Measurements from ENCODE around the gene TSN.
"Not testable (repeated sequence)": the region's sequence is repeated elsewhere in the genome, so short reads cannot be mapped to it uniquely, and the experiment has no call there.

The TSN gene

DNA sequence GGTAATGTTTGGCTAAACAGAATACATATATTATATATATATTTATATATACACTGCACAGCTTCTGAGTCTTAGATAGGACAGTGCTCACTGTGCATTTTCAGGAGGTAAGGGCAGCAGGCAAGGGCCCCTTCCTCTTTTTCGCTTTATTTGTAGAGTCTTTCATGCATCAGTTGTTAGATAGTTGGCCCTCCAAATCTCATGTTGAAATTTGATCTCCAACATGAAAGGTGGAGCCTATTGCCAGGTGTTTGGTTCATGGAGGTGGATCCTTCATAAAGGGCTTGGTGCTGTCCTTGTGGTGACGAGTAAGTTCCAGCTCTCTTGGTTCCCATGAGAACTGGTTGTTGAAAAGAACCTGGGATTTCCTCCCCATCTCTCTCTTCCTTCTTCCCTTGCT, 48.1 kb downstream of the TSN start:
- DNase-seq: peak; percentile 91

DNA sequence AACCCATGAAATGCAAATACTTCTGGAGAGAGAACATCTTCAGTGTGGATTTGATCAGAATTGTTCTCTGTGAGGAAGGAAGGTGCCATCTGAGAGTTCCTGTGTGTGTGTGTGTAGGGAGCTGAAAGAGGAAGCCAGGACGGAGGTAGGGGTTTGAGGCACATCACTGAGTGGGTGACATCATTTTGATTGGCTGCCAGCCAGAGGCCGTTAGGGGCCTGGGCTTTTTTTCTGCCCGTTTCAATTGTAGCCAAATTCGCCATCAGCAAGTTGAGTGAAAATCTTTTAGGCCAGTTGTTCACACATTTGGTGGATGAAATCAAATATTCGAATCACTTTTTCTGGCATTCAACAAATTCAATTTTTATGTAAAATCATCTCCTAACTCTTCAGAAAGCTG, 48.9 kb downstream of the TSN start:
- peak; percentile 96 for DNase-seq

DNA sequence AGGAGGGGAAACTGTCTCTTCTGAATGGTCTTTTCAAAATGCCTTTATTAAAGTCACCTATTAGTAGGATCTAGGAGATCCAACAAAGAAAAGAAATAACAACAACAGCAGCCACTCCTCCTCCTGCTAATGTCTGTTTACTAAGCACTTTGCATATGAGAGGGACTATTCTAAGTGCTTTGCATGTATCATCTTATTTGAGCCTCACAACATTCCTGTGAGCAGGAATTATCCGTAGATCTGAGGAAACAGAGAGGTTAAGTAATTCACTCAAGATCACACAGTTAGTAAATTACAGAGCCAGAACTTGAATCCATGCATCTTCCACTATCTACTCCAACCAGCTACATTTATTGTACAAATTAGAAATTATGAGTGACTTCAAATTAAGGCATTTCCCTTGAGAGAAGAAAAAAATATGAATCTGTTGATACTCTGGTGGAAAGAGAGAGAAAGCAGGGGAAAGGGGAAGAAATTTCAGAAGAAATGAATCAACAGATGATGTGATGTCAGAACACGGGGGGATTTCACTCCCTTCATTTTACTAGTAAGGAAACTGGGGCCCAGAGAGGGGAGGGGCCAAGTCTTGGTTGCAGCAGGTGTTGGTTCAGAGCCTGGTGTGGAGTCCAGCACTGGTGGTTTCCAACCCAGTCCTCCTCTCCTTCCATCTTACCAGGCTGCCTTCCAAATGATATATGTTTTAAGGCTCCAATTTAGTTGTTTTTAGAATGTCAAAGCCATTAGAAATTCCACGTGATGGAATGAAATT, 49.7 kb downstream of the TSN start:
- DNase-seq: peak; percentile 63

DNA sequence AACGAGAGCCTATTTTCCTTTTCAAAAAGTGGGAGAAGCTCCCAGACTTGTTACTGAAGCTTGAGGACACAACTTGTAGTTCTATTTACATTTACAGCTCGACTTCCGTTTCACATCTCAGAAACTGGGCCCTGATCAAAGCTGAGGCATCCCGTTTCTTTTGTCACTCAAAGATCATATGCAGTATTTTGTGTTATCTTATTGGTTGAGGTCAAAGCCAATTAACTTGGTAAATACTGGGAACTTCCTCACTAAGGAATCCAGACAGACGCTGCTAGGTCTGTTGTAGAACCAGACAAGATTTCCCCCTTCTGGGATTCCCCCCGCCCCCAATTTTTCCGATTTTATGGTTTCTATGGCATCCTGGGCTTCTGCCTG, 50.3 kb downstream of the TSN start:
- DNase-seq: peak; percentile 56

DNA sequence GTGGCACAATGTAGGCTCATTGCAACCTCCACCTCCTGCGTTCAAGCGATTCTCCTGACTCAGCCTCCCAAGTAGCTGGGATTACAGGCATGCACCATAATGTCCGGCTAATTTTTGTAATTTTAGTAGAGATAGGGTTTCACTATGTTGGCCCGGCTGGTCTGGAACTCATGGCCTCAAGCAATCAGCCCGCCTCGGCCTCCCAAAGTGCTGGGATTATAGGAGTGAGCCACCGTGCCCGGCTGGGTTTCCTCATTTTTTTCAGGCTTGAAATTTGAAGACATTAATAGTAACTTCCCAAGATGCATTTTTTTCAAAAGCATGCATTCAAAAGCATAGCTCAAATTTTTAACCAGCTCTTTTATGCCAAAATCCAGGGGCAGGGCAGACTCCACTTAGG, 52.3 kb downstream of the TSN start:
- DNase-seq: not testable (repeated sequence)

DNA sequence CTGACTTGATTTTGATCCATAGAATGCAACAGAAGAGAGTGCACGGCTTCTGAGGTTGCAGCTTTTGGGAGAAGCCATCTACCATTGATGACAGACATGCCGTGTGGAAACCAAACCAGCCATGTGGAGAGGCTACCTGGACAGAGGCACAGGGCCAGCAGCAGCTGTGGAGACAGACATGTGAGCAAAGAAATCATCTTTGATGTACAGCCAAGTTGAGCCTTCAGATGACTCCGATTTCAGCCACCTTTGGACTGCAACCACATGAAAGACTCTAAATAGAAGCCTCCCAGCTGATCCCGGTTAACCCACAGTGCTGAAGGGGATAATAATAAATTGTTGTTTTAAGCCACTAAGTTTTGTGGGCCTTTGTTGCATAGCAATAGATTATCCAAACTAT, 54.2 kb downstream of the TSN start:
- DNase-seq: peak; percentile 20

DNA sequence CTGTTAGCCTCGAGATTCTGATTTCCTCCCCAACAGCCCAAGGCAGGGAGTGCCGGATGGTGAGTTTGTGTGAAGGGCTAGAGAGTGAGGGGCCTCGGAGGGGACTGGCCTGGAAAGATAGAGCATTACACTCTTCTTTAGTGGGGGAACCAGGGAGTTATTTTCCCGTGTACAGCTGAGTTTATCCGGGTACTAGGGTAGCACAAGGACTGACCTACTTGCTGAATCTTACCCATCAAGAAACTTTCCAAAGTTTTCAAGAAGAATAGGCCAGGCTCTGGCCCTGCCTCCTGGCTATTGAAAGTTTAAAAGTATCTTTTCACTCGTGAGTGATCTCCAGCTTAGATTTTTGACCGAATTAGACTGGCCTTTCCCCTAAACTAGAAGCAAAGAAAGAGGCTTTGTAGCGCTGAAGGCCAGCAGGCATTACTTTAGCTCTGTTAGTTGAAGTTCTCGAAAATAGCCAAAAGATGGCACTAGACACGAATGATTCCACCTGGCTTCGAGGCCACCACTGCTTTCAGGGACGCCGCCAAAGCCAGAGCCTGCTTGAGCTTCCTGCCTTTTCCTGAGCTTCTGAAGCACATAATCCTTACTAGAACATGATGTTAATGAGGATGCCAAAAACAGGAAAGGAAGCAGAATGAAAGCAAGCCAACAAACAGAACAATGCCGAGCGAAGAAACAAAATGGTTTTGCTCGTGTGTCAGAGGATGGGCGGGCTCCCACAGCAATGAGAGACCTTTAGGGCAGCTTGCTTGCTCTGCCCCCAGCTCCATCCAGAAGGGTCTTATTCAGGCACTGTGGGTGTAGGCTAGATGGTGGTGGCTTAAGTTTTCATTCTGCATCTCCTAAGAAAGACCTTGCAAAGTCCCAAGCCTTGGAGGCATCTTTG, 55.8 kb downstream of the TSN start:
- peak; percentile 89 for DNase-seq

DNA sequence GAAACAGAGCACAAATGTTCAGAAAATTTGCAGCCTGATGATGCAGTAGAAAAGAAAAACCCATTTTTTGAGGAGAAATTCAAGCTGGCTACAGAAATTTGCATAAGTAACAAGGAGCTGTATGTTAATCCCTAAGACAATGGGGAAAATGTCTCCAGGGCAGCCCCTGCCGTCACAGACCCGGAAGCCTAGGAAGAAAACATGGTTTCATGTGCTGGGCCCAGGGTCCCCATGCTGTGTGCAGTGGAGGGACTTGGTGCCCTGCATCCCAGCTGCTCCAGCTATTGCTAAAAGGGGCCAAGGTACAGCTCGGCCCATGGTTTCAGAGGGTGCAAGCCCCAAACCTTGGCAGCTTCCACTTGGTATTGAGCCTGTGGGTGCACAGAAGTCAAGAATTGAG, 57.6 kb downstream of the TSN start:
- not testable (repeated sequence) for DNase-seq

DNA sequence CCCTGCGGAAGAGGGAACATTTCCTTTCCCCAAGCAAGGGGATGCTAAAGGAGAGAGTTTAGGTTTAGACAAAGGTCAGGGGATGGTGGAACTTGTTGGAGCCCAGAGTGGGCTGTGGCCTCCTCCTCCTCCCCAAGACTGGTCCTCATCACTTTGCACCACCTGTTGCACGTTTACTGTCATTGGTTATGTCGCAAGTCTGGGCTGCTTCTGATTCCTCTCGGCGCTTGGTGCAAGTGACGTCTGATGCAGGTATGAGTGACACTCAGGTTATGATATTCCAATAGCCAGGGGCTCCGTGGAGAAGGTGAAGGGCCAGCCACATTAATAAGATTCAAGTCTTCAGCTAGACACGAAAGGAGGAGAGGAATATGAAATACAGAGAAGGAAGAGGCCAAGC, 59.8 kb downstream of the TSN start:
- no peak for DNase-seq

DNA sequence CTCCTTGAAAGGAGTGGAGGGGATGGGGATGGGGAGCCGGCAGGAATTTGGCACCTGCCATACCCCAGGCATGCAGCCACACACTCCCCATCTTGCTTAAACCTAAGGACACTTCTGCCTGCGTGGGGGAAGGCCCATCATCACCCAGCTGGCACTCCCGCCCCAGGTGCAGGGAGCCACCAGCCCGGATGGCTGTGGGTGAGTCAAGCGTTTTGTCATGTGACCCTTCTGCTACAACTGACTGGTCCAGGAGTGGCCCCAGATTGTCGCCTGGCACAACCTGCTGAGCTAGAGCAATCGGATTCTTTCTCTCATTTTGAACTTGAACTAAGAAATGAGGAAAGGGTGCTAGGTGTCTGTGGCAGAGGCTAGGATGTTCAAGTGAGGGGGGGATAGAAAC, 61.3 kb downstream of the TSN start:
- no peak for DNase-seq

DNA sequence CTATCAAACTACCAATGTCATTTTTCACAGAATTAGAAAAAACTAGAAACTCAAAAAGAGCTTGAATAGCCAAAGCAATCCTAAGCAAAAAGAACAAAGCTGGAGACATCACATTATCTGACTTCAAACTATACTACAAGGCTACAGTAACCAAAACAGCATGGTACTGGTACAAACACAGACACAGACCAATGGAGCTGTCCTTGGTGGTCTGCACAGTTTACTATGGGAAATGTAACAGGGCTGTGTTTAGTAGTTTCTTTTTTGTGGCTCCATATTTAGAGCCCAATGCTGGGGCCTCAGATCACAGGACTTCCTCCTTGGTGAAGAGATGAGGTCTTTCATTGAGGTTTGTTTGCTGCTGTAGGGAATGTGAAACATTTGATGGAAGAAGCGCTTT, 61.9 kb downstream of the TSN start:
- DNase-seq: not testable (repeated sequence)
